Common myeloid progenitor, CD34-positive (primary cell): ENCODE measurements around the gene MUC22. TPM values are rescaled to one million over a fixed set of nuclear protein-coding genes. Genes with fewer than 3 reads are reported as not detected.

Source experiments
- CTCF ChIA-PET: fragments of 350-600 bp; sonication (Branson Sonifier 250); formaldehyde crosslinking; loops from one replicate; lab custom pipeline; 2021; ENCODE audit warnings: antibody characterized with exemption; lab: Charles Lee
- POLR2A ChIA-PET: fragments of 350-600 bp; sonication (Branson Sonifier 250); formaldehyde crosslinking; loops from one replicate; lab custom pipeline; 2021; ENCODE audit warnings: antibody characterized with exemption; lab: Charles Lee
- DNase-seq, 3 donors: peaks; one replicate each; pipeline versions ENCODE4 v3.0.0 to v3.0.0-alpha.2; 2013
- H3K27ac ChIP-seq, 2 experiments: 1 replicate in 1 of 2; 2 replicates in 1 of 2; pipeline ENCODE4 v1.7.0; 2013; ENCODE audit warnings: inconsistent platforms in 2 of 2, low read length in 2 of 2, mild to moderate bottlenecking in 2 of 2, low read depth in 1 of 2, moderate library complexity in 1 of 2; ENCODE audit not compliant: severe bottlenecking in 2 of 2, insufficient read depth in 1 of 2, poor library complexity in 1 of 2
- H3K27me3 ChIP-seq, 5 experiments: replicated peaks in 2 of 5; 1 replicate in 3 of 5; 2 replicates in 2 of 5; pipeline versions ENCODE4 v1.6.1 to v1.7.0; 2013; ENCODE audit warnings: low read length in 4 of 5, mild to moderate bottlenecking in 2 of 5, moderate library complexity in 2 of 5, inconsistent platforms in 1 of 5; ENCODE audit not compliant: insufficient read depth in 5 of 5, control insufficient read depth in 4 of 5
- H3K36me3 ChIP-seq, 4 experiments: 1 replicate in 2 of 4; 2 replicates in 2 of 4; pipeline versions ENCODE4 v1.6.1 to v1.7.0; 2013; ENCODE audit warnings: low read length in 3 of 4, control low read depth in 1 of 4, mild to moderate bottlenecking in 1 of 4; ENCODE audit not compliant: control insufficient read depth in 4 of 4, insufficient read depth in 4 of 4
- H3K4me1 ChIP-seq, 4 experiments: 1 replicate in 3 of 4; 2 replicates in 1 of 4; pipeline versions ENCODE4 v1.6.1 to v1.7.1; 2013; ENCODE audit warnings: low read length in 3 of 4, mild to moderate bottlenecking in 3 of 4, control low read depth in 1 of 4, inconsistent platforms in 1 of 4, moderate library complexity in 1 of 4; ENCODE audit not compliant: control insufficient read depth in 4 of 4, insufficient read depth in 4 of 4; ENCODE audit errors: control extremely low read depth in 1 of 4
- H3K4me3 ChIP-seq, 7 experiments: 1 replicate in 4 of 7; 2 replicates in 3 of 7; pipeline versions ENCODE4 v1.5.1 to v1.7.0; 2013; ENCODE audit warnings: mild to moderate bottlenecking in 7 of 7, low read length in 6 of 7, moderate library complexity in 6 of 7, inconsistent platforms in 2 of 7, low read depth in 2 of 7, control low read depth in 1 of 7; ENCODE audit not compliant: insufficient read depth in 4 of 7, control insufficient read depth in 1 of 7; ENCODE audit errors: extremely low read depth in 1 of 7
- H3K9me3 ChIP-seq, 5 experiments: 1 replicate in 4 of 5; 2 replicates in 1 of 5; pipeline versions ENCODE4 v1.6.1 to v1.7.1; 2013; ENCODE audit warnings: low read length in 4 of 5, mild to moderate bottlenecking in 2 of 5, inconsistent platforms in 1 of 5, low read depth in 1 of 5, moderate library complexity in 1 of 5; ENCODE audit not compliant: control insufficient read depth in 4 of 5, insufficient read depth in 2 of 5; ENCODE audit errors: control extremely low read depth in 1 of 5
- WGBS: methylation state at CpG from one replicate; pipeline ENCODE4 v1.1.5; 2013; ENCODE audit not compliant: insufficient coverage; 5-methylcytosine and 5-hydroxymethylcytosine counted together
- polyA plus RNA-seq: library from polyadenylated mRNA; unstranded; fragments of 120-200 nt; gene quantifications from one replicate; pipeline ENCODE4 v1.2.1, GENCODE V29; 2013

The MUC22 gene
- polyA plus RNA-seq, result not detected

DNA sequence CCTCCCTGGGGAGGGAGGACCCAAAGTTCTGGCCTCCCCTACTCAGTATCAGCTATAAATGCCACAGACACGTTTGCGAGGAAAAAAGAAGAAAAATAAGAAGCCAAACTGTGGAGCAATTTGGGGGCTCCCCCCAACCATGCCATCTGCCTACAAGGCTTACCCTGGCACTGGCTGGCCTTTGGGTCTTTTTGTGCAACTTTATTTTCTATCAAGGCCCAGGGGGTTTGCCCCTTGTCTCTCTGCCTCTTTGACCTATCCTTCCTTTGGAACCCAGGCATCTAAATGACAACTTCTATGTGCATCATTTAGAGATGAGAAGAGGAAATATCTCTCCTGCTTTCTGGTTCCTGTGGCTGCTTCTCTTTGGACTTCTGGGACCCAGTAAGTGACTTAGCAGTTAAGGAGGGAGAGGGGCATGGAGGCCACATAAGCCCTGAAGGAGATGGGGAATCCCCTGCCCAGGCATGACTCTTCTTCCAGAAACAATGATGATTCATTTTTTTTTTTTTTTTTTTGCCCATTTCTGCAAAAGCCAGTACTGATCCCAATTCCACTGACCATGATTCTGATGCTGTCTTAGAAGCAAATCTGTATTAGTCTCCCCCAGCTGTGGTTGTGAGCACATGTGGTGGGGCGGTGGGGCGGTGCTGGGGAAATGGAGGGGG lies at the start of gene MUC22:
Gene MUC22 (plus strand): TSS at position 82 of the 668 bp plus-strand sequence. CDS start 233 bp downstream, at position 315.
- Histone ChIP-seq H3K27ac (no peak within 1 kb of the TSS), H3K4me3 (no peak within 1 kb of the TSS), H3K9me3 (peaks cover 0 to 11% (median 7%) of the 10 kb centered on the region in 5 experiments), H3K36me3 (no peaks in the 10 kb centered on the region), H3K27me3 (peaks cover 0 to 10% (median 5%) of the 10 kb centered on the region in 5 experiments), H3K4me1 (no peaks in the 10 kb centered on the region)
- 100% methylated on average over 1 of the region's 4 CpGs for WGBS
- CTCF ChIA-PET, result no interaction called here
- DNase-seq, result peak in 2 of 3 donors; percentile 52 to 55
- POLR2A ChIA-PET, result no interaction called here

- Histone ChIP-seq H3K36me3 (no peaks in the 10 kb centered on the region), H3K4me3 (no peak overlapping the region), H3K27ac (no peak overlapping the region), H3K4me1 (peaks cover 0 to 2% (median 1%) of the 10 kb centered on the region in 4 experiments), H3K9me3 (no peaks in the 10 kb centered on the region), H3K27me3 (peaks cover 0 to 46% (median 22%) of the 10 kb centered on the region in 5 experiments)
- CTCF ChIA-PET, result no interaction called here
- no peak for DNase-seq
- WGBS, result 93% methylated on average over 5 of the region's 9 CpGs
- POLR2A ChIA-PET, result no interaction called here
Observed at GRCh38 chr6:30960907-30961673, 49.2 kb upstream of the MUC22 start.

DNA sequence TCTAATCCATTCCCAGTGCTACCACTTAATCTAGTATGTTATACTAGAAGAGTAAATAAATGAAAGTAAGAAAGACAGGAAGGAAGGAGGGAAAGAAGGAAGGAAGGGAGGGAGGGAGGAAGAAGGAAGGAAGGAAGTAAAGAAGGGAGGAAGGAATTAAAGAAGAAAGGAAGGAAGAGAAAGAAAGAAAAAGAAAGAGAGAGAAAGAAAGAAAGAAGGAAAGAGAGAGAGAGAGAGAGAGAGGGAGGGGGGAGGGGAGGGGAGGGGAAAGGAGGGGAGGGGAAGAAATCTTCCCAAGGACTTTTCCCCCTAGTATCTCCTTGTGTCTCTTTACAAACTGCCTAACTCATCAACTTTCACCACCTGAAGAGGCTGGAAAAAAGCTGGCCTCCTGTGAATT lies 47.6 kb upstream of the MUC22 start:
- Histone ChIP-seq H3K27me3 (peaks cover 0 to 29% (median 17%) of the 10 kb centered on the region in 5 experiments), H3K36me3 (no peaks in the 10 kb centered on the region), H3K4me3 (no peak overlapping the region), H3K27ac (no peak overlapping the region), H3K9me3 (no peaks in the 10 kb centered on the region), H3K4me1 (no peaks in the 10 kb centered on the region)
- POLR2A ChIA-PET, result no interaction called here
- CTCF ChIA-PET, result no interaction called here
- no peak for DNase-seq

- CTCF ChIA-PET, result no interaction called here
- no peak for DNase-seq
Observed at GRCh38 chr6:30963641-30964040, 46.6 kb upstream of the MUC22 start.

DNA sequence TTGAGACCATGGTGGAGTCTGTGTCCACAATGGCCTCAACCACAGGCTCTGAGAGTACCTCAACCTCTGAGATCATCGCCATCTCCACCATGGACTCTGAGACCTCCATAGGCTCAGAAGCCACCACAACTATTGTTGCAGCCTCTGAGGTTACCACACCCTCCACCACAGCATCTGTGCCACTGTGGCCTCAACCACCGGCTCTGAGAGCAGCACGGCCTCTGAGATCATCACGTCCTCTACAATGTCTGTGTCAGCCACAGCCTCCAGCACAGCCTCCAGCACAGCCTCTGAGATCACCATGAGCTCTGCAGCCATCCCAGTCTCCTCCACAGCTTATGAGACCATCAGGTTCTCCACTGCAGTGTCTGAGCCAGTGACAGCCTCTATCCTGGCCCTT lies 46.2 kb upstream of the MUC22 start:
- WGBS, result 100% methylated on average over 2 of the region's 4 CpGs
- no peaks in the 10 kb centered on the region for H3K36me3 ChIP-seq
- H3K27me3 ChIP-seq, result peaks cover 0 to 19% (median 13%) of the 10 kb centered on the region in 5 experiments
- CTCF ChIA-PET, result no interaction called here
- no peak overlapping the region for H3K4me3 ChIP-seq
- no peaks in the 10 kb centered on the region for H3K4me1 ChIP-seq
- no peaks in the 10 kb centered on the region for H3K9me3 ChIP-seq
- POLR2A ChIA-PET, result no interaction called here
- peak in 2 of 3 donors; percentile 16 for DNase-seq
- H3K27ac ChIP-seq, result no peak overlapping the region

More at GRCh38 chr6:30963641-30964040, 46.6 kb upstream of the MUC22 start:
- Histone ChIP-seq H3K9me3 (no peaks in the 10 kb centered on the region), H3K36me3 (no peaks in the 10 kb centered on the region), H3K4me1 (no peaks in the 10 kb centered on the region), H3K4me3 (no peak overlapping the region), H3K27ac (no peak overlapping the region), H3K27me3 (peaks cover 0 to 20% (median 14%) of the 10 kb centered on the region in 5 experiments)
- WGBS, result 100% methylated on average over 5 of the region's 6 CpGs
- POLR2A ChIA-PET, result no interaction called here

DNA sequence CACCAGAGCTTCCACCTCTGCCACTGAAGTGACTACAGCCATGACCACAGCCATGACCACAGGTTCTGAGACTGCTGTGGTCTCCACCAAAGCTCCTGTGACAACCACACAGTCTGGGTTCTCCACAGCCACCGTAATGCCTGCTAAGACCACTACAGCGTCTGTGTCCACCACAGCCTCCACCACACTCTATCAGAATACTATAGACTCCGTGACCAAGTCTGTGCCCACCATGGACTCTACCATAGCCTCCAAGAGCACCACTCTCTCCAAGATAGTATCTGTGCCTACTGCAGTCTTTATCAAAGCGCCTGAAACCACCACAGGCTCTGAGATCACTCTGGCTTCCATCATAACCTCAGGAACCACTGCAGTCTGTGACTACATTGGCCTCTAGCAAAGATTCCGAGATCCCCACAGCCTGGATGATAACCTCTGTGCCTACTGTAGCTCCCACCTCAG lies 45.1 kb upstream of the MUC22 start:
- Histone ChIP-seq H3K36me3 (no peaks in the 10 kb centered on the region), H3K9me3 (no peaks in the 10 kb centered on the region), H3K4me3 (no peak overlapping the region), H3K27ac (no peak overlapping the region), H3K4me1 (no peaks in the 10 kb centered on the region), H3K27me3 (peaks cover 0 to 13% (median 8%) of the 10 kb centered on the region in 5 experiments)
- POLR2A ChIA-PET, result interaction anchor here (0.5 kb wide), 1 partner anchor 90 kb away, joined by 3 read pairs; no protein-coding TSS in a partner anchor
- whole genome bisulfite sequencing, result 100% methylated on average over 3 of the region's 5 CpGs
- no peak for DNase-seq
- CTCF ChIA-PET, result no interaction called here

DNA sequence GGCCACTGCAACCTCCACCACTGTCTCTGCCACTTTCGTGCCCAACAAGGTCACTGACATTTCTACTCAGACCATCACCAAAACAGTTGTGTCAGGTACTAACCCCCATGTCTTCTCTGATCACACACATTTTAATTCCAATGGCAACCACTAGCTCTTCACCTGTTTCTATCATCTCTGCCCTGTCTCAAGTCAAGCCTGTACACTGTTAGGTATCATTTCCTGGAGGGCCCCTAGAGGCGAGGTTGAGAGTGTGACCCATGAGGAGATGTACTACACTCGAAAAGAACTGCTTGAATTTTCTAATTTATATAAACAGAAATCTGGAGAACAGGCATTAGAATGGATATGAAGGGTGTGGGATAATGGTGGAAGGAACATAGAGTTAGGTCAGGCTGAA lies 44.1 kb upstream of the MUC22 start:
- ChIA-PET POLR2A (no interaction called here), CTCF (no interaction called here)
- DNase-seq, result no peak
- 100% methylated on average over 2 of the region's 3 CpGs for WGBS
- Histone ChIP-seq H3K4me1 (no peaks in the 10 kb centered on the region), H3K4me3 (no peak overlapping the region), H3K27me3 (peaks cover 0 to 13% (median 4%) of the 10 kb centered on the region in 5 experiments), H3K27ac (no peak overlapping the region), H3K9me3 (no peaks in the 10 kb centered on the region), H3K36me3 (no peaks in the 10 kb centered on the region)
